Gastroesophageal sphincter (tissue), 3 donors: ENCODE data around the gene RPS6KA6.

Experiments
- POLR2A ChIP-seq, 2 donors: fragments of 450-650 bp; IDR thresholded peaks; one replicate each; pipeline ENCODE4 v1.6.1; 2017; ENCODE audit warnings: antibody characterized with exemption in 2 of 2, mild to moderate bottlenecking in 2 of 2, moderate library complexity in 1 of 2
- POLR2AphosphoS5 ChIP-seq: sonication (generic); formaldehyde crosslinking; IDR thresholded peaks from one replicate; pipeline ENCODE4 v1.6.1; 2017; ENCODE audit warnings: antibody characterized with exemption
- TF ChIP-seq, protein P1 (sequence below), 4 experiments: fragments of 200-600 bp in 2 of 4; fragments of 450-650 bp in 2 of 4; sonication (generic) in 1 of 4; IDR thresholded peaks; one replicate each; pipeline ENCODE4 v1.5.1; 2017 to 2019; ENCODE audit warnings: antibody characterized with exemption in 4 of 4, mild to moderate bottlenecking in 2 of 4, moderate library complexity in 2 of 4

DNA sequence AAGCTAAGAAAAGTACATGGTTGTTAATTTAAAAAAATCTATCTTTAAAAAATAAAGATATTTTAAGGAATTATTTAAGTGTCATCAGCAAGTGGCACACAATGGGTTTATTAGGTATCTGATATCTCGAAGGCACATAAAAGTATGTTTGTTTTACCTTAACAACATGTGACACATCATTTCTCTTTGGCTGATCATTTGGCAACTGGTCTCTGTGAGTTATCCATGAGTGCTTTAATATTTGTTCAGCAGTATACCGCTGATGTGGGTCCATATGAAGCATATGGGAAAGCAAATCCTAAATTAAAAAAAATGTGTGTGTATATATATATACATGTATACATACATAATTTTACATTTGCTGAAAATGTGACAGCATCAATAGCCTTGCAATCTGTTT, 123.2 kb downstream of the RPS6KA6 start:
- TF ChIP-seq POLR2AphosphoS5: no peak
- TF ChIP-seq, protein P1, sequence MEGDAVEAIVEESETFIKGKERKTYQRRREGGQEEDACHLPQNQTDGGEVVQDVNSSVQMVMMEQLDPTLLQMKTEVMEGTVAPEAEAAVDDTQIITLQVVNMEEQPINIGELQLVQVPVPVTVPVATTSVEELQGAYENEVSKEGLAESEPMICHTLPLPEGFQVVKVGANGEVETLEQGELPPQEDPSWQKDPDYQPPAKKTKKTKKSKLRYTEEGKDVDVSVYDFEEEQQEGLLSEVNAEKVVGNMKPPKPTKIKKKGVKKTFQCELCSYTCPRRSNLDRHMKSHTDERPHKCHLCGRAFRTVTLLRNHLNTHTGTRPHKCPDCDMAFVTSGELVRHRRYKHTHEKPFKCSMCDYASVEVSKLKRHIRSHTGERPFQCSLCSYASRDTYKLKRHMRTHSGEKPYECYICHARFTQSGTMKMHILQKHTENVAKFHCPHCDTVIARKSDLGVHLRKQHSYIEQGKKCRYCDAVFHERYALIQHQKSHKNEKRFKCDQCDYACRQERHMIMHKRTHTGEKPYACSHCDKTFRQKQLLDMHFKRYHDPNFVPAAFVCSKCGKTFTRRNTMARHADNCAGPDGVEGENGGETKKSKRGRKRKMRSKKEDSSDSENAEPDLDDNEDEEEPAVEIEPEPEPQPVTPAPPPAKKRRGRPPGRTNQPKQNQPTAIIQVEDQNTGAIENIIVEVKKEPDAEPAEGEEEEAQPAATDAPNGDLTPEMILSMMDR (IDR thresholded peaks at IDR 0.05): no peak
- TF ChIP-seq POLR2A (IDR thresholded peaks at IDR 0.05): no peak
